Glomerular visceral epithelial cell (primary cell): ENCODE results near the gene MYL4.

ENCODE experiments used
- DNase-seq: peaks from one replicate; pipeline ENCODE4 v3.0.0-alpha.2; 2016; ENCODE audit errors: extremely low spot score

Gene MYL4

DNA sequence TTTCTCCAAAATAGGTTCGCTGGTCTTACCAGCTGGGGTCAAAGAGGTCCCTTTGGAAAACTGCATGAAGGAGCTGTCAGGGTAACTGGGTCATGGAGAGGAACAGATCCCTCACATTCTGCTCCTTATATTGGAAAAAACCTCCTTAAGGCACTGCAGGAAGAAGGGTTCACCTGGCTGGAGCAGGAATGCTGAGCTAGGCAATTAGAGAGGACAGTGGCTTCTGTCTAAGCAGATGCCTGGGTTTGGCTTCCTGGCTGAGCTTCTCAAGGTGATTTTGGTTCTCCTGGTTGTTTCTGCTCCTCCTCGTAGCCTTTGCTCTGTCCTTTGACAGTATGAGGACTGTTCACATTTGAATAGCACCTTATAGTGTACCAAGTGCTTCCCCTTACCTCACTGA lies 64.1 kb downstream of the MYL4 start:
- DNase-seq = no peak
